Measurements from ENCODE around the gene ADAMTS14.

Gene ADAMTS14

DNA sequence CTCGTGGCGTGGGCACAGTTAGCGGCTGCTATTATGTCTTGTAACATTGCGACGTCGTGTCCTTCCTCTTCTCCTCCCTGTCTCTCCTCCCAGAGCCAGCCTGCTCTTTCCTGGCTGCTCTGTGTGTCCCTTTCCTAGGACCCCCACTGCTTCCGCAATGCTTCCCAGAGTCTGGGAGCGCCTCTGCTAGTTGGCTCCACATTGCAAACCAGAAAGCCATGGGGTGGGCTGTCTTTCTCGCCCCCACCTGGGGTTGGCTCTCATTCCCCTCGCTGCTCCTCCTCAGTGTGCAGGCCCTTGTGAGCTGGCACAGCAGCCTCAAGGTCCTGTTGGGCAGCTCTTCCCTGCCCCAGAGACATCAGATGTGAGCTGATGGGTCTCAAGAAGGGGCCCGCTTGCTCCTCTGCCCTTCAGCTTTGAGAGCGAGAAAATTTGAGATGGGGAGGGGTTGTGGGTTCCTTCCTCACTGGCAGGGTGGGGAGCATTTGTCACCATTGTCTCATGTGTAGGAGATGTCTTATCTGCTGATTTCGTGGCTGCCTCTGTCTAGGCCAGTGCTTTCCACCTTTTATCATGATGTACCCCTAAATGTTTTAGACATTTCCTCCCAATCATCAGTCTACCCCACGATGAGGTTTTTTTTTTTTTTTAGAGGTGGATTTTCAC is 3.3 kb downstream of the ADAMTS14 start:
- no peak for DNase-seq (ENCODE audit: low read depth, low spot score)

- DNase-seq (ENCODE audit: low read depth, low spot score), result no peak
Observed at GRCh38 chr10:70676511-70676910, 4.2 kb downstream of the ADAMTS14 start.

GRCh38 chr10:70677016-70677415 is 4.7 kb downstream of the ADAMTS14 start:
- DNase-seq (ENCODE audit: low read depth, low spot score), result no peak

- DNase-seq (ENCODE audit: low read depth, low spot score), result no peak
Observed at GRCh38 chr10:70677620-70678249, 5.4 kb downstream of the ADAMTS14 start.

DNA sequence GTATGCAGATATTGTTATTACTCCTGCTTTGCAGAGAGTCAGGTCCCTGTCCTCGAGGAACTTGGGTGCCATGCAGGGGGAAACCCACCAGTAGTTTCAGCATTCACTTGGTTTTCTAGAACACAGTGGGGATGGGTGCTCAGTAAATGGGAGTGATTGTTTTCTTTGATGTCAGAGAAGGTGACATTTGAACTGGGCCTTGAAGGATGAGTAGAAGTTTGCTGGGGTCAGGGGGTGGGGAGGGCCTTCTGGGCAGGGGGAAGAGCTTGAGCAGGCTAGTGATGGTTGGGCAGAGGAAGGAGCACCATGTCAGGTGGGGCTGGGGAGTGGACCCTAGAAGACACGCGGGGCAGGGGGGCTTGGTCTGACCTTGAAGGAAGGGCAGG is 5.9 kb downstream of the ADAMTS14 start:
- DNase-seq (ENCODE audit: low read depth, low spot score), result no peak

DNA sequence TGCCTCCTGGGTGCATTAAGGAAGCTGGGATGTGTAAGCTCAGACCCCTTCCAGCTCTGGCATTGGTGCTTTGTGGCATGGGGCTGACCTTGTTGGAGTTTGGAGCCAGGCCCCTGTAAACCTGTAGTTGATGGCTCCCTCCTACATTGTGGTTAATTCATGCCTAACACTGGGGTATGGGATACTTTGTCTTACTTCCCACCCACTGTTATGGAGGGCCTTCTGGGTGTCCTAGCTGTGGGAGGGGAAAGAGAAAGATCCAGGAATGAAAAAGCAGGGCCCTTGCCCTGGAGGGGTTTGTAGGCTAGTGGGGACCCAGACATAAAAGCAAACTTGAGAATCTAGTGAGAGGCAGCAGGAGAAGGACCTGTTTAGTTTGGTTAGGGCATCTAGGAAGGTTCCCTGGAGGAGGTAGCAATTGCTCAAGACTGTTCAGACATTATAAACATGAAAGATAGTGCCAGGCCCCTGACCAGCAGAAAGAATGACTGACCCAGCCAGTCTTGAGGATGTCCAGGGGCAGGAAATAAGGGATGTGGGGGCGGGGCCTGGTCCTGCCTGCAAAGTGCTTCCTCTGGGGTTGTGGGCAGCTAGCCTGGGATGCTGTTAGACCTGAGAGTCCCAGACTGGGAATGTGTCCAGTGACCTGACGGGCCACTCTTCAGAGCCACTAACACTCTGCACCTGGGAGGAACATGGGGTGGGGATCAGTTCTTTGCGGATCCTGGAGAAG is 6.6 kb downstream of the ADAMTS14 start:
- DNase-seq (ENCODE audit: low read depth, low spot score), result no peak

- no peak for DNase-seq (ENCODE audit: low read depth, low spot score)
Observed at GRCh38 chr10:70679498-70679897, 7.2 kb downstream of the ADAMTS14 start.

GRCh38 chr10:70680899-70681730 is 8.8 kb downstream of the ADAMTS14 start:
- DNase-seq (ENCODE audit: low read depth, low spot score), result no peak

GRCh38 chr10:70681731-70682005 is 9.4 kb downstream of the ADAMTS14 start:
- DNase-seq (ENCODE audit: low read depth, low spot score), result no peak

GRCh38 chr10:70682920-70683600 is 10.8 kb downstream of the ADAMTS14 start:
- no peak for DNase-seq (ENCODE audit: low read depth, low spot score)

DNA sequence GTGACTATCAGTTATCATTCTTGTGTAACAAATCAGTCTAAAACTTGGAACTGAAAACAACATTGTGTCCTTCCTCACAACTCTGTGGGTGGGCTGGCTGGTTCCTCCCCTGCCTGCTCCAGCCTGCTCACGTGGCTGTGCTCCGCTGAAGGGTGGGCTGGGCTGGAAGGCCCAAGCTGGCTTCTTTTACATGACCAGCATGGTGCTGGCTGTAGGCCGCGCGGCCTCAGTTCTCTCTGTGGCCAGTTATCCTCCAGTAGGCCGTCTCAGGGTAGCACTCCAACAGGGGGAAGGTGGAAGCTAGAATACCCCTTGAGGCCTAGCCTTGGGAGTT is 11.3 kb downstream of the ADAMTS14 start:
- no peak for DNase-seq (ENCODE audit: low read depth, low spot score)

- DNase-seq (ENCODE audit: low read depth, low spot score), result no peak
Observed at GRCh38 chr10:70683940-70684339, 11.6 kb downstream of the ADAMTS14 start.

GRCh38 chr10:70684374-70684773 is 12.1 kb downstream of the ADAMTS14 start:
- no peak for DNase-seq (ENCODE audit: low read depth, low spot score)

GRCh38 chr10:70684839-70685454 is 12.6 kb downstream of the ADAMTS14 start:
- no peak for DNase-seq (ENCODE audit: low read depth, low spot score)

- no peak for DNase-seq (ENCODE audit: low read depth, low spot score)
Observed at GRCh38 chr10:70685455-70685911, 13.2 kb downstream of the ADAMTS14 start.

DNA sequence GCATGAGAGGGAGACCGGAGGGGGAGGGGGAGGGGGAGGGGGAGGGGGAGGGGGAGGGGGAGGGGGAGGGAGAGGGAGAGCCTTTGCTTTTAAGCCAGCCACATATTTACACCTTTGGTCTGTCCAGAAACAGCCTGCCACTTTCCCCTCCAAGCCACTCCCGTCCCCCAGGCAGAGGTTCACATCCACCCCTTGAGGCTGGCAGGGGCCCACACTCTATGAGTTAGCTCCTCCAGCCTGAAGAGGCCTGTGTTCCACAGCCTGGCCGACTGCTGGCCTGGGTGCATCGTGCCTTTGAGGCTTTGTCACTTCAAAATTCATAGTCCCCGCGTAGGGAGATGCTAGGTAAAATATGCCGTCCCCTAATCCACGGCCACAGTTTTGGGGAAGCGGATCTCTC is 16.5 kb downstream of the ADAMTS14 start:
- no peak for DNase-seq (ENCODE audit: low read depth, low spot score)

- no peak for DNase-seq (ENCODE audit: low read depth, low spot score)
Observed at GRCh38 chr10:70689661-70690060, 17.4 kb downstream of the ADAMTS14 start.

- DNase-seq (ENCODE audit: low read depth, low spot score), result no peak
Observed at GRCh38 chr10:70690589-70690988, 18.3 kb downstream of the ADAMTS14 start.

GRCh38 chr10:70691611-70692010 is 19.3 kb downstream of the ADAMTS14 start:
- DNase-seq (ENCODE audit: low read depth, low spot score), result no peak

DNA sequence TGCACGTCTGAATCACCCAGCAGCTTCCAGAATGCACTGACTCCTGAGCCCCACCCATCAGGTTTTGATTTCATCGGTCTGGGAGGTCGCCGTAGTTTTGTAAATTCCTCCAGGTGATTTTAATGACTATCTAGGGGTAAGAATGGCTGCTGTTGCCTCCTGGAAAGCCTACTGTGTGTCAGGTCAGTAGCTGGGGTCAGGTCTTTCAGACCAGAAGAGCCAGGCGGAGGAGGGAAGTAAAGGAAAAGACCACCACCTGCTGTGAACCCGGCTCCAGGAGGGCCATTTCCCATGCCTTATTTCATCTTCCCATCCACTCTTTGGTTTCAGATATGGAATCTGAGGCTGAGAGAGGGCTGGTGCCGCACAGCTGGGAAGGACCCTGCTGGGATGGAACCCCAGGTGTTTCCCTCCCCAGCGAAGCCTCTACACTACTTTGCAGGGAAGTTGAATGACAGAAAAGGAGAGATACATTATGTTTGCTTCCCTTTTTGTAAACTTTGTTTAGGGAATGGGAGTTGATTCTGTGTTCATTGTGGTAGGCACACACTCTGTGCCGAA is 19.8 kb downstream of the ADAMTS14 start:
- DNase-seq (ENCODE audit: low read depth, low spot score), result no peak
